ENCODE data around the gene ROCK2.

ROCK2 gene

GRCh38 chr2:11344342-11344955 is at the start of gene ROCK2:
Gene ROCK2 (minus strand): TSS chr2:11344636. CDS start chr2:11344136, 500 bp downstream.
- no peaks in the 10 kb centered on the region for H3K9me3 ChIP-seq (replicated peaks in 1 of 11)
- TF ChIP-seq Cebpa-rat (IDR thresholded peaks at IDR 0.05): no peak
- peak within 1 kb of the TSS; percentile 95 to 98 (median 96) for H3K9ac ChIP-seq
- peak within 1 kb of the TSS; percentile 89 to 99 (median 93) for H3K4me2 ChIP-seq
- H4K20me1 ChIP-seq: peaks cover 33 to 47% (median 44%) of the 10 kb centered on the region in 11 experiments; a peak in 21 of 22 replicates
- H3K36me3 ChIP-seq: no peaks in the 10 kb centered on the region
- H3K27ac ChIP-seq: peak within 1 kb of the TSS; percentile 94 to 98 (median 97)
- H3K4me1 ChIP-seq: peaks cover 8 to 48% (median 37%) of the 10 kb centered on the region in 10 experiments
- no peaks in the 10 kb centered on the region for H3K27me3 ChIP-seq
- peak within 1 kb of the TSS; percentile 81 to 100 (median 96) for H3K4me3 ChIP-seq

GRCh38 chr2:11393711-11394236 is 49.3 kb upstream of the ROCK2 start:
- Histone ChIP-seq H4K20me1 (no peaks in the 10 kb centered on the region), H3K9ac (no peak overlapping the region), H3K9me3 (replicated peaks in 1 of 11) (no peaks in the 10 kb centered on the region), H3K36me3 (no peaks in the 10 kb centered on the region), H3K27ac (no peak overlapping the region), H3K4me2 (no peak overlapping the region), H3K27me3 (no peaks in the 10 kb centered on the region), H3K4me3 (no peak overlapping the region), H3K4me1 (peaks cover 0 to 6% (median 0%) of the 10 kb centered on the region in 10 experiments; a peak in 4 of 20 replicates)
- no peak for TF ChIP-seq Cebpa-rat (IDR thresholded peaks at IDR 0.05)

- Histone ChIP-seq H3K27ac (no peak overlapping the region), H3K27me3 (no peaks in the 10 kb centered on the region), H3K9me3 (replicated peaks in 1 of 11) (no peaks in the 10 kb centered on the region), H3K4me3 (no peak overlapping the region), H4K20me1 (no peaks in the 10 kb centered on the region), H3K36me3 (no peaks in the 10 kb centered on the region), H3K4me2 (no peak overlapping the region), H3K9ac (no peak overlapping the region), H3K4me1 (peaks cover 6 to 19% (median 10%) of the 10 kb centered on the region in 10 experiments; a peak in 17 of 20 replicates)
- no peak for TF ChIP-seq Cebpa-rat (IDR thresholded peaks at IDR 0.05)
These were observed 47.5 kb upstream of the ROCK2 start for GRCh38 chr2:11391942-11392266.

- H4K20me1 ChIP-seq: no peaks in the 10 kb centered on the region
- H3K9ac ChIP-seq: no peak overlapping the region
- H3K4me1 ChIP-seq: peaks cover 6 to 35% (median 14%) of the 10 kb centered on the region in 10 experiments; a peak in 17 of 20 replicates
- no peaks in the 10 kb centered on the region for H3K36me3 ChIP-seq
- H3K27ac ChIP-seq: no peak overlapping the region
- H3K27me3 ChIP-seq: no peaks in the 10 kb centered on the region
- H3K4me2 ChIP-seq: no peak overlapping the region
- TF ChIP-seq Cebpa-rat (IDR thresholded peaks at IDR 0.05): no peak
- H3K4me3 ChIP-seq: no peak overlapping the region
- H3K9me3 ChIP-seq (replicated peaks in 1 of 11): no peaks in the 10 kb centered on the region
These were observed 45.9 kb upstream of the ROCK2 start for GRCh38 chr2:11390399-11390658.

GRCh38 chr2:11389551-11390398 is 45.3 kb upstream of the ROCK2 start:
- peaks cover 6 to 38% (median 14%) of the 10 kb centered on the region in 10 experiments; a peak in 17 of 20 replicates for H3K4me1 ChIP-seq
- H3K9me3 ChIP-seq (replicated peaks in 1 of 11): no peaks in the 10 kb centered on the region
- H3K9ac ChIP-seq: no peak overlapping the region
- no peak overlapping the region for H3K4me3 ChIP-seq
- H4K20me1 ChIP-seq: no peaks in the 10 kb centered on the region
- no peak for TF ChIP-seq Cebpa-rat (IDR thresholded peaks at IDR 0.05)
- H3K4me2 ChIP-seq: no peak overlapping the region
- no peaks in the 10 kb centered on the region for H3K36me3 ChIP-seq
- H3K27me3 ChIP-seq: no peaks in the 10 kb centered on the region
- H3K27ac ChIP-seq: no peak overlapping the region

- Histone ChIP-seq H3K9me3 (replicated peaks in 1 of 11) (no peaks in the 10 kb centered on the region), H3K27me3 (no peaks in the 10 kb centered on the region), H3K4me1 (peaks cover 6 to 38% (median 14%) of the 10 kb centered on the region in 10 experiments; a peak in 17 of 20 replicates), H4K20me1 (no peaks in the 10 kb centered on the region), H3K4me2 (no peak overlapping the region), H3K9ac (no peak overlapping the region), H3K36me3 (no peaks in the 10 kb centered on the region), H3K4me3 (no peak overlapping the region), H3K27ac (no peak overlapping the region)
- TF ChIP-seq Cebpa-rat (IDR thresholded peaks at IDR 0.05): no peak
These were observed 44.6 kb upstream of the ROCK2 start for GRCh38 chr2:11389052-11389420.

GRCh38 chr2:11388262-11389051 is 44.0 kb upstream of the ROCK2 start:
- H3K4me1 ChIP-seq: peaks cover 6 to 38% (median 14%) of the 10 kb centered on the region in 10 experiments; a peak in 17 of 20 replicates
- no peak overlapping the region for H3K4me3 ChIP-seq
- H3K27ac ChIP-seq: no peak overlapping the region
- H3K9me3 ChIP-seq (replicated peaks in 1 of 11): no peaks in the 10 kb centered on the region
- no peak for TF ChIP-seq Cebpa-rat (IDR thresholded peaks at IDR 0.05)
- peak overlapping the region in 10 of 11 experiments; percentile 12 to 76 (median 46); a peak in 18 of 22 replicates for H3K4me2 ChIP-seq
- no peak overlapping the region for H3K9ac ChIP-seq
- no peaks in the 10 kb centered on the region for H3K36me3 ChIP-seq
- no peaks in the 10 kb centered on the region for H4K20me1 ChIP-seq
- no peaks in the 10 kb centered on the region for H3K27me3 ChIP-seq

- no peak overlapping the region for H3K4me3 ChIP-seq
- no peak overlapping the region for H3K27ac ChIP-seq
- H3K9me3 ChIP-seq (replicated peaks in 1 of 11): no peaks in the 10 kb centered on the region
- no peak for TF ChIP-seq Cebpa-rat (IDR thresholded peaks at IDR 0.05)
- peaks cover 6 to 38% (median 14%) of the 10 kb centered on the region in 10 experiments; a peak in 17 of 20 replicates for H3K4me1 ChIP-seq
- no peaks in the 10 kb centered on the region for H3K36me3 ChIP-seq
- H3K4me2 ChIP-seq: peak overlapping the region in 10 of 11 experiments; percentile 12 to 76 (median 46); a peak in 18 of 22 replicates
- H4K20me1 ChIP-seq: no peaks in the 10 kb centered on the region
- no peak overlapping the region for H3K9ac ChIP-seq
- no peaks in the 10 kb centered on the region for H3K27me3 ChIP-seq
These were observed 43.4 kb upstream of the ROCK2 start for GRCh38 chr2:11387843-11388242.

GRCh38 chr2:11387100-11387390 is 42.6 kb upstream of the ROCK2 start:
- Histone ChIP-seq H3K36me3 (no peaks in the 10 kb centered on the region), H3K4me3 (no peak overlapping the region), H3K9me3 (replicated peaks in 1 of 11) (no peaks in the 10 kb centered on the region), H3K27me3 (no peaks in the 10 kb centered on the region), H3K9ac (no peak overlapping the region), H3K4me2 (peak overlapping the region in 3 of 11 experiments; percentile 57 to 76 (median 64); a peak in 3 of 22 replicates), H3K4me1 (peaks cover 6 to 38% (median 14%) of the 10 kb centered on the region in 10 experiments; a peak in 17 of 20 replicates), H4K20me1 (no peaks in the 10 kb centered on the region), H3K27ac (no peak overlapping the region)
- no peak for TF ChIP-seq Cebpa-rat (IDR thresholded peaks at IDR 0.05)

Data from BLaER1 treated with 17β-estradiol and CSF1 and Interleukin-3, amounts not matched to agents 10 nM and 100 nM (cell line).